K562 (cell line): Measurements from ENCODE around the gene TBC1D16. TPM values are rescaled to one million over a fixed set of nuclear protein-coding genes. Genes with fewer than 3 reads are reported as not detected.
A peak's percentile ranks its signal among the peaks of the same experiment; 100 is the strongest.

Experiments
- CC2D1A ChIP-seq: fragments of 450-650 bp; IDR thresholded peaks from 2 replicates; pipeline ENCODE4 v1.6.1; 2017; ENCODE audit warnings: mild to moderate bottlenecking
- CCAR2 ChIP-seq: fragments of 200-400 bp; formaldehyde crosslinking; IDR thresholded peaks from 2 replicates; pipeline ENCODE4 v1.6.1; 2017; ENCODE audit warnings: mild to moderate bottlenecking, low read depth, low read length
- ETS2 ChIP-seq: IDR thresholded peaks from 2 replicates; pipeline ENCODE4 v1.6.1; 2016; ENCODE audit warnings: borderline replicate concordance, missing genetic modification characterization, mild to moderate bottlenecking, moderate library complexity, missing compliant biosample characterization; ENCODE audit not compliant: poor library complexity, severe bottlenecking
- GABPA ChIP-seq: fragments of 200-800 bp; sonication (Bioruptor generic); conservative IDR thresholded peaks from 2 replicates; pipeline ENCODE4 v1.6.1; 2016; ENCODE audit warnings: low read depth, missing genetic modification characterization, missing compliant biosample characterization
- GATA2 ChIP-seq: sonication (generic); formaldehyde crosslinking; IDR thresholded peaks from 2 replicates; pipeline ENCODE4 v1.4.0; 2020; ENCODE audit warnings: mild to moderate bottlenecking, missing genetic modification reagents
- HNRNPH1 ChIP-seq: fragments of 200-400 bp; formaldehyde crosslinking; optimal IDR thresholded peaks from 2 replicates; pipeline ENCODE3; 2017; ENCODE audit warnings: low read depth, mild to moderate bottlenecking, low read length, moderate library complexity
- KAT2B ChIP-seq: IDR thresholded peaks from one replicate; pipeline ENCODE4 v1.6.1; 2012; ENCODE audit warnings: low read depth, mild to moderate bottlenecking, control low read depth, inconsistent platforms, low read length, moderate library complexity
- KDM4B ChIP-seq, 2 experiments: fragments of 450-650 bp in 1 of 2; sonication (generic) in 1 of 2; IDR thresholded peaks; 2 replicates each; pipeline ENCODE4 v1.6.1; 2016 to 2017; ENCODE audit warnings: borderline replicate concordance in 2 of 2, antibody characterized with exemption in 1 of 2, low read depth in 1 of 2, mild to moderate bottlenecking in 1 of 2
- MTA1 ChIP-seq: fragments of 450-650 bp; IDR thresholded peaks from 2 replicates; pipeline ENCODE4 v1.6.1; 2017; ENCODE audit warnings: borderline replicate concordance
- NBN ChIP-seq: fragments of 450-650 bp; IDR thresholded peaks from 2 replicates; pipeline ENCODE4 v1.6.1; 2016; ENCODE audit warnings: low read depth, mild to moderate bottlenecking
- STAT5A ChIP-seq: IDR thresholded peaks from 2 replicates; pipeline ENCODE4 v1.6.1; 2012; ENCODE audit warnings: low read length, inconsistent platforms, borderline replicate concordance
- TRIM24 ChIP-seq, 2 experiments: fragments of 450-650 bp; IDR thresholded peaks; 2 replicates each; pipeline ENCODE4 v1.6.1; 2016
- WHSC1 ChIP-seq: IDR thresholded peaks from one replicate; pipeline ENCODE4 v1.6.1; 2012; ENCODE audit warnings: low read length, control low read depth, inconsistent platforms
- ZNF3 ChIP-seq: fragments of 250-450 bp; sonication (Bioruptor Pico); IDR thresholded peaks from 2 replicates; pipeline ENCODE4 v1.5.0; 2021; ENCODE audit warnings: mild to moderate bottlenecking, moderate library complexity
- ZNF644 ChIP-seq: fragments of 200-800 bp; sonication (Bioruptor generic); IDR thresholded peaks from 2 replicates; pipeline ENCODE4 v1.6.1; 2016; ENCODE audit warnings: low read depth, missing genetic modification characterization, missing compliant biosample characterization
- polyA plus RNA-seq, 8 experiments: library from polyadenylated mRNA; depleted of rRNA in 4 of 8; stranded (reverse) in 5 of 8; unstranded in 3 of 8; fragments of >200 nt; fragmentation: Nextera tagmentation in 2 of 8; fragmentation: Illumina TruSeq in 1 of 8; extraction: Ambion mirVana in 2 of 8; extraction: Trizol in 1 of 8; gene quantifications; 2 replicates each; pipeline versions ENCODE4 v1.2.1 to v1.2.3, GENCODE V29; 2011 to 2014; ENCODE audit warnings: inconsistent platforms in 1 of 8, missing spikeins in 1 of 8
- total RNA-seq, 7 experiments: library from RNA; depleted of rRNA in 6 of 7; stranded (reverse); fragments of >200 nt in 6 of 7; fragmentation: Illumina TruSeq in 2 of 7; extraction: Trizol in 2 of 7; gene quantifications; 2 replicates each; pipeline versions ENCODE4 v1.2.1 to v1.2.3, GENCODE V29; 2011 to 2021; ENCODE audit warnings: low replicate concordance in 1 of 7
- TF ChIP-seq, protein P1 (sequence below), 2 experiments: fragments of 450-650 bp; IDR thresholded peaks; 2 replicates each; pipeline ENCODE4 v1.6.1; 2018; ENCODE audit warnings: mild to moderate bottlenecking in 2 of 2, low read depth in 1 of 2; ENCODE audit not compliant: partially characterized antibody in 2 of 2
- TF ChIP-seq, protein P2 (sequence below): fragments of 450-650 bp; formaldehyde crosslinking; IDR thresholded peaks from 2 replicates; pipeline ENCODE4 v1.4.0; 2020; ENCODE audit warnings: mild to moderate bottlenecking, moderate library complexity
- TF ChIP-seq, protein P3 (sequence below): sonication (generic); formaldehyde crosslinking; IDR thresholded peaks from 2 replicates; pipeline ENCODE4 v1.8.1; 2023; ENCODE audit warnings: mild to moderate bottlenecking, missing genetic modification reagents

Gene TBC1D16
- total and polyA plus RNA-seq, 9 of the 15 experiments (the other 6 are each of a cell fraction or from before 2014, with no cell fraction given) = 0.01 to 0.20 (median 0.03) TPM; not detected in 1

GRCh38 chr17:80068301-80069222 is 32.9 kb upstream of the TBC1D16 start (continued):
- TF ChIP-seq, protein P1, sequence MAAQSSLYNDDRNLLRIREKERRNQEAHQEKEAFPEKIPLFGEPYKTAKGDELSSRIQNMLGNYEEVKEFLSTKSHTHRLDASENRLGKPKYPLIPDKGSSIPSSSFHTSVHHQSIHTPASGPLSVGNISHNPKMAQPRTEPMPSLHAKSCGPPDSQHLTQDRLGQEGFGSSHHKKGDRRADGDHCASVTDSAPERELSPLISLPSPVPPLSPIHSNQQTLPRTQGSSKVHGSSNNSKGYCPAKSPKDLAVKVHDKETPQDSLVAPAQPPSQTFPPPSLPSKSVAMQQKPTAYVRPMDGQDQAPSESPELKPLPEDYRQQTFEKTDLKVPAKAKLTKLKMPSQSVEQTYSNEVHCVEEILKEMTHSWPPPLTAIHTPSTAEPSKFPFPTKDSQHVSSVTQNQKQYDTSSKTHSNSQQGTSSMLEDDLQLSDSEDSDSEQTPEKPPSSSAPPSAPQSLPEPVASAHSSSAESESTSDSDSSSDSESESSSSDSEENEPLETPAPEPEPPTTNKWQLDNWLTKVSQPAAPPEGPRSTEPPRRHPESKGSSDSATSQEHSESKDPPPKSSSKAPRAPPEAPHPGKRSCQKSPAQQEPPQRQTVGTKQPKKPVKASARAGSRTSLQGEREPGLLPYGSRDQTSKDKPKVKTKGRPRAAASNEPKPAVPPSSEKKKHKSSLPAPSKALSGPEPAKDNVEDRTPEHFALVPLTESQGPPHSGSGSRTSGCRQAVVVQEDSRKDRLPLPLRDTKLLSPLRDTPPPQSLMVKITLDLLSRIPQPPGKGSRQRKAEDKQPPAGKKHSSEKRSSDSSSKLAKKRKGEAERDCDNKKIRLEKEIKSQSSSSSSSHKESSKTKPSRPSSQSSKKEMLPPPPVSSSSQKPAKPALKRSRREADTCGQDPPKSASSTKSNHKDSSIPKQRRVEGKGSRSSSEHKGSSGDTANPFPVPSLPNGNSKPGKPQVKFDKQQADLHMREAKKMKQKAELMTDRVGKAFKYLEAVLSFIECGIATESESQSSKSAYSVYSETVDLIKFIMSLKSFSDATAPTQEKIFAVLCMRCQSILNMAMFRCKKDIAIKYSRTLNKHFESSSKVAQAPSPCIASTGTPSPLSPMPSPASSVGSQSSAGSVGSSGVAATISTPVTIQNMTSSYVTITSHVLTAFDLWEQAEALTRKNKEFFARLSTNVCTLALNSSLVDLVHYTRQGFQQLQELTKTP (IDR thresholded peaks at IDR 0.05; ENCODE audit: low read depth in 1 of 2, partially characterized antibody in 2 of 2) = no peak
- TF ChIP-seq CCAR2 (no peak), STAT5A (no peak), KAT2B (no peak), WHSC1 (no peak), GABPA (tag) (no peak), MTA1 (0 out of 2 replicates have a peak, but pooled peaks have one; percentile 17), ZNF644 (tag) (no peak), ZNF3 (CRISPR knock-in tag) (no peak), NBN (peak; percentile 37; the same call in 1 of the 2 replicates), CC2D1A (no peak), GATA2 (CRISPR knock-in tag) (no peak), KDM4B (IDR thresholded peaks at IDR 0.05; ENCODE audit: borderline replicate concordance in 2 of 2, low read depth in 1 of 2) (no peak; a peak in 1 of 4 replicates), HNRNPH1 (no peak), TRIM24 (IDR thresholded peaks at IDR 0.05) (peak in 1 of 2 experiments; percentile 47; a peak in 1 of 4 replicates), ETS2 (tag) (no peak)
- TF ChIP-seq, protein P2, sequence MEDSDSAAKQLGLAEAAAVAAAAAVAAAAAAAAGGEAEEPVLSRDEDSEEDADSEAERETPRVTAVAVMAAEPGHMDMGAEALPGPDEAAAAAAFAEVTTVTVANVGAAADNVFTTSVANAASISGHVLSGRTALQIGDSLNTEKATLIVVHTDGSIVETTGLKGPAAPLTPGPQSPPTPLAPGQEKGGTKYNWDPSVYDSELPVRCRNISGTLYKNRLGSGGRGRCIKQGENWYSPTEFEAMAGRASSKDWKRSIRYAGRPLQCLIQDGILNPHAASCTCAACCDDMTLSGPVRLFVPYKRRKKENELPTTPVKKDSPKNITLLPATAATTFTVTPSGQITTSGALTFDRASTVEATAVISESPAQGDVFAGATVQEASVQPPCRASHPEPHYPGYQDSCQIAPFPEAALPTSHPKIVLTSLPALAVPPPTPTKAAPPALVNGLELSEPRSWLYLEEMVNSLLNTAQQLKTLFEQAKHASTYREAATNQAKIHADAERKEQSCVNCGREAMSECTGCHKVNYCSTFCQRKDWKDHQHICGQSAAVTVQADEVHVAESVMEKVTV (CRISPR knock-in tag) = no peak
- TF ChIP-seq, protein P3, sequence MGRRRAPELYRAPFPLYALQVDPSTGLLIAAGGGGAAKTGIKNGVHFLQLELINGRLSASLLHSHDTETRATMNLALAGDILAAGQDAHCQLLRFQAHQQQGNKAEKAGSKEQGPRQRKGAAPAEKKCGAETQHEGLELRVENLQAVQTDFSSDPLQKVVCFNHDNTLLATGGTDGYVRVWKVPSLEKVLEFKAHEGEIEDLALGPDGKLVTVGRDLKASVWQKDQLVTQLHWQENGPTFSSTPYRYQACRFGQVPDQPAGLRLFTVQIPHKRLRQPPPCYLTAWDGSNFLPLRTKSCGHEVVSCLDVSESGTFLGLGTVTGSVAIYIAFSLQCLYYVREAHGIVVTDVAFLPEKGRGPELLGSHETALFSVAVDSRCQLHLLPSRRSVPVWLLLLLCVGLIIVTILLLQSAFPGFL = no peak
